LNCAP (cell line): ENCODE data around the gene PODN.

Experiments
- TF ChIP-seq, protein P1 (sequence below): fragments of 450-650 bp; IDR thresholded peaks from 2 replicates; pipeline ENCODE4 v1.5.1; 2017; ENCODE audit warnings: mild to moderate bottlenecking

PODN gene, protein sequence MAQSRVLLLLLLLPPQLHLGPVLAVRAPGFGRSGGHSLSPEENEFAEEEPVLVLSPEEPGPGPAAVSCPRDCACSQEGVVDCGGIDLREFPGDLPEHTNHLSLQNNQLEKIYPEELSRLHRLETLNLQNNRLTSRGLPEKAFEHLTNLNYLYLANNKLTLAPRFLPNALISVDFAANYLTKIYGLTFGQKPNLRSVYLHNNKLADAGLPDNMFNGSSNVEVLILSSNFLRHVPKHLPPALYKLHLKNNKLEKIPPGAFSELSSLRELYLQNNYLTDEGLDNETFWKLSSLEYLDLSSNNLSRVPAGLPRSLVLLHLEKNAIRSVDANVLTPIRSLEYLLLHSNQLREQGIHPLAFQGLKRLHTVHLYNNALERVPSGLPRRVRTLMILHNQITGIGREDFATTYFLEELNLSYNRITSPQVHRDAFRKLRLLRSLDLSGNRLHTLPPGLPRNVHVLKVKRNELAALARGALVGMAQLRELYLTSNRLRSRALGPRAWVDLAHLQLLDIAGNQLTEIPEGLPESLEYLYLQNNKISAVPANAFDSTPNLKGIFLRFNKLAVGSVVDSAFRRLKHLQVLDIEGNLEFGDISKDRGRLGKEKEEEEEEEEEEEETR

DNA sequence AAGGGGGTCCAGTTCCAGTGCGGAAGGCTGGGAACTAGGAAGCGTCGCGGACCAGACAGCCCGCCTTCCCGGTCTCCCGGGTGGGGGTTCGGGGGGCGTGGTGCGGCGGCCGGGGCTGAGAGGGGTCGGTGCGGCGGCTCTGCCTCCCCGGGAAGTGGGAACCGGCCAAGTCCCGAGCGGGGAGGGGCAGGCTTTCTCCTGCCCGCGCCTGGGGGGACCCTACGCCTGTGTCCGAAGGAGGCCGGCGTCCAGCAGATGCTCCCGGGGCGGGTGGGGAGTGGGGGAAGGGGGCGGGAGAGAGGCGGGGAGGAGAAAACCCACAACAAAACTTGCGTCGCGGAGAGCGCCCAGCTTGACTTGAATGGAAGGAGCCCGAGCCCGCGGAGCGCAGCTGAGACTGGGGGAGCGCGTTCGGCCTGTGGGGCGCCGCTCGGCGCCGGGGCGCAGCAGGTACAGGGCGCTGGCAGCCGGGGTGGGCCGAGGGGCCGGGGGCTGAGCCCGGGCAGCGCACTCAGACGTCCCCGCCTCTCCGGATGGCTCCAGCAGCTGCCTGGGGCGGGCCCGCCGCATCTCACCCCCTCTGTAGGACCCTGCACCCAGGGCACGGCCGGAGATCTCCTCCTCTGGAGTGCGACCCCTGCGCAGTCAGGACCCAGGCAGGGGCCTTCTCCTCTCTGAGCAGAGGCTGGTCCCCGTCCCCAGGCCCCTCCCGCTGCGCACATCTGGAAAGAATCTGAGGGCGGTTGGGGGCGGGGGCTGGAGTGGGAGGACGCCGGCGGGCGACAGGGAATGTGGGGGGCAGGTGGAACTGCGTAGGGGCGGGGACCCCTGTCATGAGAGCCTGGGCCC lies at the start of gene PODN:
TSS of gene PODN (plus strand) at position 355 of the 849 bp plus-strand sequence. CDS start 7,643 bp downstream, outside the sequence.
- TF ChIP-seq, protein P1, sequence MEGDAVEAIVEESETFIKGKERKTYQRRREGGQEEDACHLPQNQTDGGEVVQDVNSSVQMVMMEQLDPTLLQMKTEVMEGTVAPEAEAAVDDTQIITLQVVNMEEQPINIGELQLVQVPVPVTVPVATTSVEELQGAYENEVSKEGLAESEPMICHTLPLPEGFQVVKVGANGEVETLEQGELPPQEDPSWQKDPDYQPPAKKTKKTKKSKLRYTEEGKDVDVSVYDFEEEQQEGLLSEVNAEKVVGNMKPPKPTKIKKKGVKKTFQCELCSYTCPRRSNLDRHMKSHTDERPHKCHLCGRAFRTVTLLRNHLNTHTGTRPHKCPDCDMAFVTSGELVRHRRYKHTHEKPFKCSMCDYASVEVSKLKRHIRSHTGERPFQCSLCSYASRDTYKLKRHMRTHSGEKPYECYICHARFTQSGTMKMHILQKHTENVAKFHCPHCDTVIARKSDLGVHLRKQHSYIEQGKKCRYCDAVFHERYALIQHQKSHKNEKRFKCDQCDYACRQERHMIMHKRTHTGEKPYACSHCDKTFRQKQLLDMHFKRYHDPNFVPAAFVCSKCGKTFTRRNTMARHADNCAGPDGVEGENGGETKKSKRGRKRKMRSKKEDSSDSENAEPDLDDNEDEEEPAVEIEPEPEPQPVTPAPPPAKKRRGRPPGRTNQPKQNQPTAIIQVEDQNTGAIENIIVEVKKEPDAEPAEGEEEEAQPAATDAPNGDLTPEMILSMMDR: no peak

DNA sequence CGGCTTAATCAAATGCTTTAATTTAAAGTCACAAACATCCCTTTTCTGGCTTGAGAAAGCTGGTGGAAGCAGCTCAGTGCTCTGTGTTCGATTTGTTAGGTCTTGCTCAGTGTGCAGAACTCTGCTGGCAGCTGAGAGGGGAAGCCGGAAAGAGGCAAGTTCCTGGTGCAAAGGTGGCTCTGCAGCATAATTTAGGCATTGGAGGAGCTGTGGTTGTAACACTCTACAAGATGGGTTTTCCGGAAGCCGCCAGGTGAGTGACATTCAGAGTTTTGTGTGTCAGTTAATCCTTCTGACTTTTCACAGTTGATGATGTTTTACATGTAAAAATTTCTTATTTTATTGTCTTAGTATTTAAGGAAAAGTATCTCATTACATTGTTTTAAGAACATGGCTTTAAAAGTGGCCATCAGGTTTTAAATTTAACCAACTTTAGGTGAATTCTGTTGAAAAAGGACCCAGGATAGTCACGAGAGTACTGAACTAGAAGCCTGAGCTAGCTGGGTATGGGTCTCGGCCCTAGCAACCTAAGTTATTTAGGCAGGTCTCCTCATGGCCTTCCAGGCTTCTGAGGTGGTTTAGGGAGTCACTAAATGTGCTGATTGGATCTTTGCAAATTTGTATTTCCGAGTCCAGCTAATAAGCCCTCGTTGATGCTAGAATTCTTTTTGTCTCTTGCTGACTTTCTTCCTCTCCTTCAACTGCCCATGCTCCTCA lies 47.1 kb upstream of the PODN start:
- TF ChIP-seq, protein P1: no peak

DNA sequence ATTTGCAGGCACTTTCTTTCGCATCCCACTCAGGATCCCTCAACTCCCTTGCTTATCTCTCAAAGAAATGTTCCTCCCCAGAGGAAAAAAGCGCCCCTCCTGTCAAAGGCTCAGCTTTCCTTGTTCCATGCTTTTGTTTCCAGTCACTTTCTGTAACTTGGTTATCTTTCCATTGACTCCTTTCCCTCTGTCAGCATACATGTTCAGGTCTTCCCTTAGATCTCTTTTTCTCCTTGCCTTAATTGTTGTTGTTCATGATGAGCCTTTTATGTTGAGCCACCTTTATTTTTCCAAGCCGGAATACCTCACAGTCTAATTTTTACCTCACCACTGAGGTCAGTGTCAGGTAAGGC lies 46.5 kb upstream of the PODN start:
- TF ChIP-seq, protein P1: no peak

DNA sequence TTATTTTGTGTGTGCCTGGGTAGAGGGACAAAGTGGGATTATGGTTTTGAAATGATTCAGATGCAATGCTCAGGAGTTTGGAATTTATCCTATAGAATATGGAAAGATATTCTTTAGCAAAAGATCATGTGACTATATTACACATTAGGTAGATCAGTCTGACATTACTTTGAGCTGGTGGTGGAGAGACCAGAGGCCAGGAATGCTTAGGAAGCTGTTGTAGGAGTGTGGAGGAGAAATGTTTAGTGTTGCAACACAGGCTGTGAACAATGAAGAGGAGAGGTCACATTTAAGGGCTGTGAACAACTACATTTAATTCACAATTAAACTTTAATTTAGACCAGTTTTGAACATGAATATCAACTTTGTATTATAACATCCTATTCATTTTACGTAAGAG lies 45.3 kb upstream of the PODN start:
- TF ChIP-seq, protein P1: no peak

DNA sequence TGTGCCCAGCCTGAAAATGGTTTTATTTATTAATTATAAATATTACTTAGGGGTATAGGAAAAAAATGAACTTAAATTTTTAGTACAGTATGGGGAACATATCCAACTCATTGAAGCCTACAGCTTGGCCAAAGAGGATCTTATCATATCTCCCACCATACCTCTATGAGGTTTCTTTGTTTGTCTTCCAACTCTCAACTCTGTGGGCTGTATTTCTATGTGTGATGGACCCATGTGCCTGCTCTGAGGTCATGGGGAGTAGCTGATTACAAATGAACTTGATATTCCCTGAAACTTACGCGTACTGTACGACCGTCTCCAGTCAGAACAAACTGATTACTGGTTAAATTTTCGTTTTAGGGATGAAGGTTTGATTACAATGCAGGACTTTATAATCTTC lies 41.4 kb upstream of the PODN start:
- TF ChIP-seq, protein P1: no peak

DNA sequence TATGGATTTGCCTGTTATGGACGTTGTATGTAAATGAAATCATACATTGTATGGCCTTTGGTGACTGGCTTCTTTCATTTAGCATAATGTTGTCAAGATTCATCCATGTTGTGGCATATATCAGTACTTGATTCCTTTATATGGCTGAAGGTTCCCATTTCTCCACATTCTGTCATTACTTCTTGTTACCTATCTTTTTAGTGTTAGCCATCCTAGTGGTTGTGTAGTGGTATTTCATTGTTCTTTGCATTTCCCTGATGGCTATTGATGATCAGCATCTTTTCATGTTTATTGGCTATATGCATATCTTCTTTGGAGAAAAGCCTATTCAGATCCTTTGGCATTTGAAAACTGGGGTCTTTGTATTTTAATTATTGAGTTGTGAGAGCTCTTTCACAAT lies 39.8 kb upstream of the PODN start:
- TF ChIP-seq, protein P1: no peak

DNA sequence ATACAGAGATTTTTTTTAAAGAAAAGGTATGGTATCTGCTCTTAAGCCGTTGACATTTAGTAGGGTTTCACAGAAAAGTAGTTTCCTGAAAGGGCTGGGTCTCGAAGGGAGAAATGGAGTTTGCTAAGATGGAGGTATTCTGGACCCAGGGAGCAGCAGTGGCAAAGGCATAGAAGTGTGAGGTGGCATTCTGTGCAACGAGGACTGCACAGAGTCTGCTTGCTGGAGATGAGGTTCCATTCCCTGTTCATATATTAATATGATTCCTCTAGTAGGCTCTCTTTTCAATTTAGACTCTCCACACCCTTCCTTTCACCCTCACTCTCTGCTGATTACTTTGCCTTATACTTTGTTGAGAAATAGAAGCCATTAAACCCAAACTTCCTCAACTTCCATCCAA lies 38.5 kb upstream of the PODN start:
- TF ChIP-seq, protein P1: no peak
